ENCODE data around the gene SND1.
"Not testable (repeated sequence)": the region's sequence is repeated elsewhere in the genome, so short reads cannot be mapped to it uniquely, and the experiment has no call there.

SND1 gene

GRCh38 chr7:127653396-127653795, 1.4 kb downstream of the SND1 start:
- DNase-seq = no peak

- DNase-seq = no peak
These were observed 2.7 kb downstream of the SND1 start for GRCh38 chr7:127654404-127655394.

GRCh38 chr7:127655720-127656119, 3.7 kb downstream of the SND1 start:
- DNase-seq = no peak

GRCh38 chr7:127657500-127657899, 5.5 kb downstream of the SND1 start:
- no peak for DNase-seq

GRCh38 chr7:127658970-127659630, 7.1 kb downstream of the SND1 start:
- DNase-seq = no peak

- DNase-seq = no peak
These were observed 13.9 kb downstream of the SND1 start for GRCh38 chr7:127665922-127666321.

GRCh38 chr7:127666602-127667001, 14.6 kb downstream of the SND1 start:
- no peak for DNase-seq

- DNase-seq = no peak
These were observed 15.2 kb downstream of the SND1 start for GRCh38 chr7:127667017-127667670.

- no peak for DNase-seq
These were observed 16.0 kb downstream of the SND1 start for GRCh38 chr7:127667759-127668530.

GRCh38 chr7:127671341-127671740, 19.3 kb downstream of the SND1 start:
- DNase-seq = no peak

- DNase-seq = no peak
These were observed 21.9 kb downstream of the SND1 start for GRCh38 chr7:127673902-127674301.

GRCh38 chr7:127674361-127674760, 22.4 kb downstream of the SND1 start:
- no peak for DNase-seq

- not testable (repeated sequence) for DNase-seq
These were observed 22.9 kb downstream of the SND1 start for GRCh38 chr7:127674923-127675322.

GRCh38 chr7:127675721-127676120, 23.7 kb downstream of the SND1 start:
- no peak for DNase-seq

- DNase-seq = no peak
These were observed 25.6 kb downstream of the SND1 start for GRCh38 chr7:127677433-127678230.

- no peak for DNase-seq
These were observed 26.3 kb downstream of the SND1 start for GRCh38 chr7:127678337-127678736.

- DNase-seq = no peak
These were observed 27.0 kb downstream of the SND1 start for GRCh38 chr7:127678947-127679346.

GRCh38 chr7:127680983-127681382, 29.0 kb downstream of the SND1 start:
- no peak for DNase-seq

GRCh38 chr7:127682140-127682539, 30.1 kb downstream of the SND1 start:
- DNase-seq = no peak

- DNase-seq = no peak
These were observed 32.0 kb downstream of the SND1 start for GRCh38 chr7:127683776-127684681.

All from CD4-positive, alpha-beta T cell treated with Interleukin-15 for 1 hour (primary cell).